Measurements from ENCODE around the gene HIPK1. TPM values are rescaled to one million over a fixed set of nuclear protein-coding genes. Genes with fewer than 3 reads are reported as not detected.
"Not testable (repeated sequence)": the region's sequence is repeated elsewhere in the genome, so short reads cannot be mapped to it uniquely, and the experiment has no call there.

HIPK1 gene
- total RNA-seq, 1 donor from 2014 or later, result 72.3 TPM

- no peak for DNase-seq (ENCODE audit: low spot score)
Observed at GRCh38 chr1:114011796-114012195, 82.7 kb downstream of the HIPK1 start.

GRCh38 chr1:114015075-114015474 is 86.0 kb downstream of the HIPK1 start:
- no peak for DNase-seq (ENCODE audit: low spot score)

GRCh38 chr1:114019724-114020123 is 90.6 kb downstream of the HIPK1 start:
- not testable (repeated sequence) for DNase-seq (ENCODE audit: low spot score)

- no peak for DNase-seq (ENCODE audit: low spot score)
Observed at GRCh38 chr1:114021665-114022099, 92.6 kb downstream of the HIPK1 start.

GRCh38 chr1:114022877-114023276 is 93.8 kb downstream of the HIPK1 start:
- no peak for DNase-seq (ENCODE audit: low spot score)

GRCh38 chr1:114023377-114023776 is 94.3 kb downstream of the HIPK1 start:
- DNase-seq (ENCODE audit: low spot score), result no peak

- DNase-seq (ENCODE audit: low spot score), result no peak
Observed at GRCh38 chr1:114024049-114024448, 94.9 kb downstream of the HIPK1 start.

- no peak for DNase-seq (ENCODE audit: low spot score)
Observed at GRCh38 chr1:114025609-114026401, 96.7 kb downstream of the HIPK1 start.

GRCh38 chr1:114026797-114027196 is 97.7 kb downstream of the HIPK1 start:
- DNase-seq (ENCODE audit: low spot score), result no peak

Other genes with a start within 250 kb of the HIPK1 start
- gene PHTF1, start 169.8 kb upstream of the HIPK1 start, total RNA-seq, result 27.1 TPM
- gene RSBN1, start 116.8 kb upstream of the HIPK1 start, total RNA-seq, result 20.5 TPM
- 3.1 TPM for gene PTPN22, start 57.6 kb upstream of the HIPK1 start, total RNA-seq
- 20.9 TPM for gene BCL2L15, start 41.7 kb upstream of the HIPK1 start, total RNA-seq
- 21.5 TPM for gene AP4B1, start 24.5 kb upstream of the HIPK1 start, total RNA-seq
- gene DCLRE1B, start 24.0 kb upstream of the HIPK1 start, total RNA-seq, result 6.0 TPM
- 74.8 TPM for gene OLFML3, start 50.1 kb downstream of the HIPK1 start, total RNA-seq
- gene SYT6, start 224.5 kb downstream of the HIPK1 start, total RNA-seq, result 1.4 TPM

Measured in mucosa of gallbladder (tissue), 1 donor.